ENCODE measurements around the gene TM4SF4.

TM4SF4 gene

GRCh38 chr3:149462051-149462450 is 12.4 kb upstream of the TM4SF4 start:
- no peak overlapping the region for H3K4me3 ChIP-seq (ENCODE audit: low read length)
- TF ChIP-seq CTCF (conservative IDR thresholded peaks at IDR 0.05; ENCODE audit: low read depth, low read length) = no peak
- no peak for DNase-seq (ENCODE audit: low read depth)

- TF ChIP-seq CTCF (conservative IDR thresholded peaks at IDR 0.05; ENCODE audit: low read depth, low read length) = no peak
- H3K4me3 ChIP-seq (ENCODE audit: low read length) = no peak overlapping the region
- DNase-seq (ENCODE audit: low read depth) = no peak
Observed at GRCh38 chr3:149462581-149463011, 11.9 kb upstream of the TM4SF4 start.

GRCh38 chr3:149463921-149464320 is 10.6 kb upstream of the TM4SF4 start:
- no peak for DNase-seq (ENCODE audit: low read depth)
- H3K4me3 ChIP-seq (ENCODE audit: low read length) = no peak overlapping the region
- no peak for TF ChIP-seq CTCF (conservative IDR thresholded peaks at IDR 0.05; ENCODE audit: low read depth, low read length)

GRCh38 chr3:149464542-149465328 is 9.8 kb upstream of the TM4SF4 start:
- no peak overlapping the region for H3K4me3 ChIP-seq (ENCODE audit: low read length)
- DNase-seq (ENCODE audit: low read depth) = no peak
- TF ChIP-seq CTCF (conservative IDR thresholded peaks at IDR 0.05; ENCODE audit: low read depth, low read length) = no peak

- no peak for TF ChIP-seq CTCF (conservative IDR thresholded peaks at IDR 0.05; ENCODE audit: low read depth, low read length)
- DNase-seq (ENCODE audit: low read depth) = no peak
- H3K4me3 ChIP-seq (ENCODE audit: low read length) = no peak overlapping the region
Observed at GRCh38 chr3:149465351-149465883, 9.1 kb upstream of the TM4SF4 start.

GRCh38 chr3:149466192-149466591 is 8.3 kb upstream of the TM4SF4 start:
- no peak for TF ChIP-seq CTCF (conservative IDR thresholded peaks at IDR 0.05; ENCODE audit: low read depth, low read length)
- peak; percentile 69 for DNase-seq (ENCODE audit: low read depth)

More at GRCh38 chr3:149466192-149466591, 8.3 kb upstream of the TM4SF4 start:
- H3K4me3 ChIP-seq (ENCODE audit: low read length) = no peak overlapping the region

Data from retinal pigment epithelial cell (primary cell).